ENCODE results near the gene TPRA1. TPM values are rescaled to one million over a fixed set of nuclear protein-coding genes. Genes with fewer than 3 reads are reported as not detected.

TPRA1 gene
- polyA plus RNA-seq, 3 donors, result 20.2 to 29.4 (median 23.4) TPM

DNA sequence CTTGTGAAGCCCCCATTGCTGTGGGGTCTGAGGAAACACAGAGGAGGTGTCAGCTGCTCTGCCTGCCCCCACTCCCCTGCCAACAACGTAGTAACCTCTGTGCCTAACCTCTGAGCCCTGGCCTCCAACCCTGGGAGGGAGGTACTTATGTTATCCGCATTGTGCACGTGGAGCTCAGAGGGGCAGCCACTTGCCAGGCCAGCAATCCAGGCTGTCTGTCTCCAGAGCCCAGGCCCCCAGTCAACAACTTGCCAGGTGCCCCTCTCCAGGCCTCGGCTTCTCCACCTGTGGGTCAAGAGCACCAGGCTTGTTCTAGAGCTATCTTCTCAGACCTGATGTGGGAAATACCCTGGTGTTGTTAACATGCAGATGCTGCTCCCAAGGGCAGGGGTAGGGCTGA, 2.7 kb downstream of the TPRA1 start:
- 100% methylated on average over 4 of the region's 4 CpGs for WGBS (ENCODE audit: insufficient coverage)
- Histone ChIP-seq H3K4me3 (replicated peaks in 1 of 3; ENCODE audit: low read depth in 2 of 3, low read length in 3 of 3) (no peak overlapping the region), H3K27ac (ENCODE audit: low read depth in 1 of 2, low read length in 2 of 2) (no peak overlapping the region), H3K9me3 (replicated peaks in 1 of 2; ENCODE audit: control insufficient read depth in 1 of 2, insufficient read depth in 1 of 2, low read length in 2 of 2) (no peaks in the 10 kb centered on the region), H3K27me3 (ENCODE audit: control insufficient read depth in 2 of 2, insufficient read depth in 2 of 2, low read length in 2 of 2) (no peaks in the 10 kb centered on the region), H3K4me1 (ENCODE audit: control insufficient read depth in 1 of 2, insufficient read depth in 2 of 2, low read length in 2 of 2) (peaks cover 40 to 45% of the 10 kb centered on the region in 2 donors), H4K20me1 (ENCODE audit: insufficient read depth, low read length) (peaks cover 69% of the 10 kb centered on the region), H2AFZ (ENCODE audit: insufficient read depth, low read depth, low read length, poor library complexity, severe bottlenecking) (no peak overlapping the region), H3K4me2 (replicated peaks; ENCODE audit: extremely low read depth, low read length, poor library complexity, severe bottlenecking) (peak overlapping the region; percentile 10), H3K9ac (ENCODE audit: insufficient read depth, low read length, poor library complexity, severe bottlenecking) (no peak overlapping the region), H3K79me2 (ENCODE audit: insufficient read depth, low read length) (peaks cover 65% of the 10 kb centered on the region), H3K36me3 (replicated peaks in 1 of 2; ENCODE audit: control insufficient read depth in 1 of 2, insufficient read depth in 2 of 2, low read length in 2 of 2) (peaks cover 0 to 3% of the 10 kb centered on the region in 2 donors)
- Mint-ChIP-seq H3K9me3 (no peaks in the 10 kb centered on the region), H3K27me3 (ENCODE audit: low read depth in 3 of 3) (peaks cover 0 to 8% (median 0%) of the 10 kb centered on the region in 3 donors), H3K27ac (peak overlapping the region in 1 of 7 donors; percentile 79), H3K36me3 (peaks cover 5 to 16% of the 10 kb centered on the region in 2 donors), H3K4me1 (peaks cover 56% of the 10 kb centered on the region), H3K4me3 (no peak overlapping the region)
- DNase-seq, result no peak
- TF ChIP-seq CTCF (IDR thresholded peaks at IDR 0.05), result no peak
- intact Hi-C loops (cut with micrococcal nuclease), result loop anchor here (5.0 to 10.0 kb wide), 2 partner anchors 47 to 89 kb away; no protein-coding TSS in a partner anchor

GRCh38 chr3:127585813-127586413, 4.6 kb downstream of the TPRA1 start:
- H3K27ac ChIP-seq (ENCODE audit: low read depth in 1 of 2, low read length in 2 of 2), result peak overlapping the region in 1 of 2 donors; percentile 39
- H3K4me3 Mint-ChIP-seq, result no peak overlapping the region
- no peak for DNase-seq
- no peak for TF ChIP-seq CTCF (IDR thresholded peaks at IDR 0.05)
- H3K79me2 ChIP-seq (ENCODE audit: insufficient read depth, low read length), result peaks cover 79% of the 10 kb centered on the region
- no peak overlapping the region for H3K4me3 ChIP-seq (replicated peaks in 1 of 3; ENCODE audit: low read depth in 2 of 3, low read length in 3 of 3)
- H2AFZ ChIP-seq (ENCODE audit: insufficient read depth, low read depth, low read length, poor library complexity, severe bottlenecking), result no peak overlapping the region
- H3K4me2 ChIP-seq (replicated peaks; ENCODE audit: extremely low read depth, low read length, poor library complexity, severe bottlenecking), result no peak overlapping the region
- H3K27me3 Mint-ChIP-seq (ENCODE audit: low read depth in 3 of 3), result no peaks in the 10 kb centered on the region
- no peaks in the 10 kb centered on the region for H3K27me3 ChIP-seq (ENCODE audit: control insufficient read depth in 2 of 2, insufficient read depth in 2 of 2, low read length in 2 of 2)
- H3K27ac Mint-ChIP-seq, result peak overlapping the region in 4 of 7 donors; percentile 43 to 65 (median 56)
- peaks cover 82% of the 10 kb centered on the region for H4K20me1 ChIP-seq (ENCODE audit: insufficient read depth, low read length)
- peaks cover 8 to 23% of the 10 kb centered on the region in 2 donors for H3K36me3 Mint-ChIP-seq
- no peaks in the 10 kb centered on the region for H3K9me3 ChIP-seq (replicated peaks in 1 of 2; ENCODE audit: control insufficient read depth in 1 of 2, insufficient read depth in 1 of 2, low read length in 2 of 2)
- intact Hi-C loops (cut with micrococcal nuclease), result loop anchor here (5.0 to 10.0 kb wide), 2 partner anchors 49 to 91 kb away; no protein-coding TSS in a partner anchor
- WGBS (ENCODE audit: insufficient coverage), result 100% methylated on average over 2 of the region's 6 CpGs
- no peak overlapping the region for H3K9ac ChIP-seq (ENCODE audit: insufficient read depth, low read length, poor library complexity, severe bottlenecking)
- no peaks in the 10 kb centered on the region for H3K9me3 Mint-ChIP-seq
- peaks cover 23 to 27% of the 10 kb centered on the region in 2 donors for H3K4me1 ChIP-seq (ENCODE audit: control insufficient read depth in 1 of 2, insufficient read depth in 2 of 2, low read length in 2 of 2)
- peaks cover 42% of the 10 kb centered on the region for H3K4me1 Mint-ChIP-seq
- H3K36me3 ChIP-seq (replicated peaks in 1 of 2; ENCODE audit: control insufficient read depth in 1 of 2, insufficient read depth in 2 of 2, low read length in 2 of 2), result peaks cover 5 to 7% of the 10 kb centered on the region in 2 donors
